ENCODE data around the gene SPHK2.

The SPHK2 gene

GRCh38 chr19:48614436-48615230 lies 4.7 kb upstream of the SPHK2 start, which contains the start of gene FAM83E:
Gene FAM83E, minus strand, starts transcription at chr19:48615076. Its CDS starts 1,704 bp downstream, at chr19:48613372.
- H3K27ac ChIP-seq (ENCODE audit: extremely low read depth, low read depth, low read length) = peak within 1 kb of the TSS; percentile 100
- POLR2A ChIA-PET = interaction anchor here (0.6 to 3.8 kb wide), 9 partner anchors 9 to 31 kb away, joined by 3 to 28 read pairs (median 4); partner anchors contain the start of gene CA11
- no peak within 1 kb of the TSS for H3K4me3 ChIP-seq (ENCODE audit: low read depth, low read length)
- TF ChIP-seq ZNF548 (tag by site-specific recombination; IDR thresholded peaks at IDR 0.05) = no peak
- TF ChIP-seq ZBTB17 (tag by site-specific recombination; IDR thresholded peaks at IDR 0.05) = peak; percentile 25; the same call in 1 of the 2 replicates
- TF ChIP-seq ZSCAN23 (tag by site-specific recombination; IDR thresholded peaks at IDR 0.05) = no peak
- no peak for TF ChIP-seq ZNF48 (tag by site-specific recombination; IDR thresholded peaks at IDR 0.05)
- peak; percentile 100 for TF ChIP-seq KLF1 (tag by site-specific recombination; IDR thresholded peaks at IDR 0.05)
- no peak for TF ChIP-seq ZSCAN4 (tag by site-specific recombination; IDR thresholded peaks at IDR 0.05)
- peak; percentile 49; the same call in 1 of the 2 replicates for TF ChIP-seq ZNF449 (tag by site-specific recombination; IDR thresholded peaks at IDR 0.05)
- TF ChIP-seq KLF9 (tag by site-specific recombination; IDR thresholded peaks at IDR 0.05; ENCODE audit: low read depth) = peak; percentile 74; the same call in 1 of the 2 replicates
- TF ChIP-seq KLF8 (tag by site-specific recombination; IDR thresholded peaks at IDR 0.05) = peak; percentile 96
- no peak for TF ChIP-seq REST (tag by site-specific recombination; IDR thresholded peaks at IDR 0.05)
- TF ChIP-seq OSR2 (tag by site-specific recombination; IDR thresholded peaks at IDR 0.05) = peak; percentile 70
- peak; percentile 64 for TF ChIP-seq SP2 (tag by site-specific recombination; IDR thresholded peaks at IDR 0.05)
- TF ChIP-seq ZFHX2 (tag by site-specific recombination; conservative IDR thresholded peaks at IDR 0.05) = peak; percentile 21; the same call in 1 of the 2 replicates
- no peak for TF ChIP-seq ZNF280D (tag by site-specific recombination; IDR thresholded peaks at IDR 0.05)
- no peak for TF ChIP-seq ZNF394 (tag by site-specific recombination; IDR thresholded peaks at IDR 0.05; ENCODE audit: borderline replicate concordance)
- no peak for TF ChIP-seq ZNF140 (tag by site-specific recombination; IDR thresholded peaks at IDR 0.05)
- TF ChIP-seq ZNF629 (tag by site-specific recombination; IDR thresholded peaks at IDR 0.05) = no peak
- TF ChIP-seq ZNF214 (tag by site-specific recombination; IDR thresholded peaks at IDR 0.05; ENCODE audit: borderline replicate concordance) = no peak
- peak; percentile 80 for TF ChIP-seq KLF10 (tag by site-specific recombination; IDR thresholded peaks at IDR 0.05)
- TF ChIP-seq ZNF549 (tag by site-specific recombination; IDR thresholded peaks at IDR 0.05) = no peak
- peak; percentile 51; the same call in 1 of the 2 replicates for TF ChIP-seq ZNF10 (tag by site-specific recombination; IDR thresholded peaks at IDR 0.05)
- peak; percentile 54; the same call in 1 of the 2 replicates for TF ChIP-seq PRDM10 (tag by site-specific recombination; IDR thresholded peaks at IDR 0.05)
- TF ChIP-seq ZNF174 (tag by site-specific recombination; IDR thresholded peaks at IDR 0.05) = no peak
- no peak for TF ChIP-seq ZNF248 (tag by site-specific recombination; IDR thresholded peaks at IDR 0.05)

More at GRCh38 chr19:48614436-48615230, 4.7 kb upstream of the SPHK2 start, which contains the start of gene FAM83E:
- peaks cover 27% of the 10 kb centered on the region for H3K4me1 ChIP-seq (ENCODE audit: control insufficient read depth, insufficient read depth, low read length)
- H3K36me3 ChIP-seq (ENCODE audit: control insufficient read depth in 2 of 2, insufficient read depth in 1 of 2, low read length in 2 of 2) = peaks cover 14 to 40% of the 10 kb centered on the region in 2 experiments
- CTCF ChIA-PET = interaction anchor here (0.5 to 0.9 kb wide), 3 partner anchors 20 to 944 kb away, joined by 3 read pairs; no protein-coding TSS in a partner anchor
- H3K9me3 ChIP-seq (ENCODE audit: control insufficient read depth, insufficient read depth, low read depth, low read length) = no peaks in the 10 kb centered on the region

All from HEK293 (cell line).